Mesodermal cell (in vitro differentiated cells): ENCODE measurements around the gene SLC29A3.

Experiments used
- H3K27ac ChIP-seq: 2 replicates; pipeline ENCODE4 v1.7.0; 2013; ENCODE audit warnings: mild to moderate bottlenecking, low read depth, low read length, moderate library complexity; ENCODE audit not compliant: severe bottlenecking
- H3K36me3 ChIP-seq: 2 replicates; pipeline ENCODE4 v1.7.1; 2013; ENCODE audit warnings: mild to moderate bottlenecking, low read length, moderate library complexity; ENCODE audit not compliant: control insufficient read depth, insufficient read depth
- H3K4me1 ChIP-seq: one replicate; pipeline ENCODE4 v1.7.1; 2013; ENCODE audit warnings: mild to moderate bottlenecking, low read length; ENCODE audit not compliant: insufficient read depth, control insufficient read depth, poor library complexity, severe bottlenecking
- H3K4me3 ChIP-seq: 2 replicates; pipeline ENCODE4 v1.7.0; 2013; ENCODE audit warnings: low read length, control low read depth, mild to moderate bottlenecking; ENCODE audit not compliant: insufficient read depth, poor library complexity, severe bottlenecking; ENCODE audit errors: extremely low read depth
- H3K9me3 ChIP-seq: 2 replicates; pipeline ENCODE4 v1.7.1; 2013; ENCODE audit warnings: mild to moderate bottlenecking, low read length, moderate library complexity; ENCODE audit not compliant: control insufficient read depth
- WGBS, 2 experiments: methylation state at CpG; one replicate each; pipeline ENCODE4 v1.1.5; 2013; ENCODE audit warnings: missing lambda C conversion rate in 2 of 2; ENCODE audit not compliant: insufficient coverage in 2 of 2; 5-methylcytosine and 5-hydroxymethylcytosine counted together

SLC29A3 gene

DNA sequence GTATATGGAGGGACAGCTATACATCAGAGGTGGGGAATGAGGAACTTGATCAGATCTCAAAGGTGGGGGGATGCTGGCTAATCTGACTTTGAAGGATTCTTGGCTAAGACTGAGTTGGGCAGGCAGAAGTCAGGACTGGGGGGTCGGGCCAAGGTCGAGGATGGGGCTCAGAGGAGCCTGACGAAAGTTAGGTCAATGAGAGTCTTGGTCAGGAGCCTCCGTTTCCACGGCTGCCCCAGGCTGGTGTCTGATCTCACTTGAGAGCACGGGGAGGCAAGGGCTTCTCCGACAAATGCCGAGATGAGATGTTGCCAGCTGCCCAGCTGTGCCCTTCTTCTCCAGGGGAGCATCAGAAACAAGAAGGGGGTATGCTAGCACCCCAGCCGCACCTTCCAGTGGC lies 5.7 kb downstream of the SLC29A3 start:
- Histone ChIP-seq H3K27ac (no peak overlapping the region), H3K36me3 (peaks cover 13% of the 10 kb centered on the region), H3K4me3 (no peak overlapping the region), H3K4me1 (no peaks in the 10 kb centered on the region), H3K9me3 (no peaks in the 10 kb centered on the region)
- WGBS, 2 experiments: 87 to 96% methylated on average over 9 of the region's 9 CpGs

DNA sequence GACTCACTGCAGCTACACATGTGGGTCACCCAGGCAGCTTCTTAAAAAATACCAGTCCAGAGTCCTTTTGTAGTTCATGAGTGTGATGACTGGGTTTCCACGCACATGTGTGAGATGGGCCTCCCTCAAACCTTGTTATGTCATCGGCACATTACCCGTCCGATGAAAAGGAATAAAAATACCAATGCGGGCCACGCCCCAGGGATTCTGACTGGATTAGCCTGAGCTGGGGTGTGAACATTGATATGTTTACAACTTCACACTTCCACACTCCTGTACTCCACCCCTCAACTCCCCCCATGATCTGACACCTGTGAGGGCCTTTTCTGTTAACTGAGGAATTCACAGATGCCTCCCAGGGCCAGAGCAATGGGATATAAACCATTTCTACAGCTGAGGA lies 6.2 kb downstream of the SLC29A3 start:
- WGBS, 2 experiments: 88 to 100% methylated on average over 1 to 4 of the region's 6 CpGs
- H3K4me1 ChIP-seq: no peaks in the 10 kb centered on the region
- peaks cover 13% of the 10 kb centered on the region for H3K36me3 ChIP-seq
- H3K4me3 ChIP-seq: no peak overlapping the region
- H3K27ac ChIP-seq: no peak overlapping the region
- no peaks in the 10 kb centered on the region for H3K9me3 ChIP-seq

DNA sequence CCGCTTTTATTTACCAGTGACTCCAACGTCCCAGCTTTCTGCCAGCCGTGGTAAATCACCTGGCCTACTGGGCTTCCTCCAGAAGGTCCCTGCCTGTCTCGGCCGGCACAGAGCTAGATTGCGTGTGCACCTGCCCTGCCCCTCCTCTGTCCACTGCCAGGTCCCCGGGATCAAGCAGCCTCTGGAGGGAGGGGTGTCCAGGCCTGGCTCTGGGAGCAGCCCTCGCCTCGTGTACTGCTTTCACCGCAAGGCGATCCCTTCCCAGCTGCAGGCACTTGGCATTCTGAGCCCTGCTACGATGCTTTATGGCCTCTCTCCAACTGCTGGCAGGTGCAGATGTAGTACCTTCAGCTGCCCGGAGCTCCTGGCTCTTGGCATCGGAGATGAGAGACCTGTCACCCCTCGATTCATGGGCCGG lies 7.4 kb downstream of the SLC29A3 start:
- Histone ChIP-seq H3K9me3 (no peaks in the 10 kb centered on the region), H3K4me1 (no peaks in the 10 kb centered on the region), H3K4me3 (no peak overlapping the region), H3K27ac (no peak overlapping the region), H3K36me3 (peaks cover 13% of the 10 kb centered on the region)
- 93 to 96% methylated on average over 15 to 16 of the region's 16 CpGs for WGBS, 2 experiments

DNA sequence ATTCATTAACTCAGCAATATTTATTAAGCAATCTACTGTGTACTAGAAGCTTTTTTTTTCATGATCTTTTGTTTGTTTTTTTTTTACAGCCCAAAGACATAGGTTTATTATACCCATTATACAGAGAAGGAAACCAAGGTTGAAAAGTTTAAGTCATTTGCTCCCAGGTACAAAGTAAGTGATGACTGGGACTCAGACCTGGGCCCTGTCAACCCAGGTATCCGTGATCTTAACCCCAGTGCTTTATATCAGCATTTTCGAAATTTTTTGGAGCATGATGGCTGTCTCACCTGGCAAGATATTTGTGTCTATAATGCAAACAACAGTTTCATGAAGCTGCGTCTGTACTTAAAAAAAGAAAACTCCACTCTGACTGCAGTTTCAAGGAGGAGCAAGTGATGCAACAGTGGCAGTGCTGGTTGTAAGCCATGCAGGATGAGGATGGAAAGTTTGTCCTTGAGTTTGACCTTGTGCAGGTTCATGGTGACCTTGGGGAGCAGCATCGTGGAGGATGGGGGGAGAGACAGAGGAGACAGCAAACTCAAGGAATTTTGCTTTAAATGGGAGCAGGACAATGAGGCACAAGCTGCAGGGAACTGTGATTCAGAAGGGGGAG lies 11.8 kb downstream of the SLC29A3 start:
- Histone ChIP-seq H3K27ac (no peak overlapping the region), H3K9me3 (no peaks in the 10 kb centered on the region), H3K36me3 (no peaks in the 10 kb centered on the region), H3K4me3 (no peak overlapping the region), H3K4me1 (no peaks in the 10 kb centered on the region)
- WGBS, 2 experiments: 84 to 91% methylated on average over 3 to 4 of the region's 4 CpGs

DNA sequence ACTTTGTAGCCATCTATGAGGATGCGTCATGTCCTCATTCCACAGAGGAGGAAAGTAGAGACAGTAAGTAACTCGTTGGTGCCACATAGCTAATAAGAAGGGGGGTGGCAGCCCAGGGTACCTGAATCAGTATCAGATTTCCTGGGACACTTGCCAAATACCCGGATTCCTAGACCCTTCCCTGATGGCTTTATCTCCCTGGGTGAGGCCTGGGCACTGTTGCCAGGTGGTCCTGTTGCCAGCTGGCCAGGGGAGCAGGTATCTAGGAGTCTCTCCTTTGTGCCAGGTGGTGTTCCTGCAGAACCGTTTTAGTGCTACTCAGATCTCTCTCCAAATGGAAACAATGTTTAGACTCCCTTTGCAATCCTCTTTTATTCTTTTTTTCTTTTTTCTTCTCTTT lies 12.7 kb downstream of the SLC29A3 start:
- Histone ChIP-seq H3K4me3 (no peak overlapping the region), H3K4me1 (peaks cover 4% of the 10 kb centered on the region), H3K27ac (no peak overlapping the region), H3K36me3 (no peaks in the 10 kb centered on the region), H3K9me3 (no peaks in the 10 kb centered on the region)
- WGBS, 2 experiments: 87 to 88% methylated on average over 3 to 4 of the region's 4 CpGs

DNA sequence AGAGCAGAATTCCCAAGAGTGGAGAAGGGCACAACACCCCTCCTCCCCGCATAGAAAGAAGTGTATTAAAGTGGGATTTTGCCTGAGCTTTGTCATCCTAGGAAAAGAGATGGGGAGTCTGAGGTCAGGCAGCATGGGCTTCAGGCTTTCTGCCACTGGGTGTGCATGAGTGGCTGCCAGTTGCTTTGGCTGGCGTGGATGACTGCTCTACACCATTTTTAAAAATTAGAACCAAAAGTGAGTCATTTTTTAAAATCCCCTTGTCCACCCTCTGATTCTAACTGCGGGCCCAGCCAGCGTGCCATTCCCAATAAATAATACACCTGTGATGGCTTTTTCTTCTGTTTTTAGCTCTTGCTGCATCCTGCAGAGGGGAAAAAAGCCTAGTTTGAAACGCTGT lies 13.4 kb downstream of the SLC29A3 start:
- Histone ChIP-seq H3K27ac (no peak overlapping the region), H3K9me3 (no peaks in the 10 kb centered on the region)
- WGBS, 2 experiments: 86 to 94% methylated on average over 4 of the region's 5 CpGs

DNA sequence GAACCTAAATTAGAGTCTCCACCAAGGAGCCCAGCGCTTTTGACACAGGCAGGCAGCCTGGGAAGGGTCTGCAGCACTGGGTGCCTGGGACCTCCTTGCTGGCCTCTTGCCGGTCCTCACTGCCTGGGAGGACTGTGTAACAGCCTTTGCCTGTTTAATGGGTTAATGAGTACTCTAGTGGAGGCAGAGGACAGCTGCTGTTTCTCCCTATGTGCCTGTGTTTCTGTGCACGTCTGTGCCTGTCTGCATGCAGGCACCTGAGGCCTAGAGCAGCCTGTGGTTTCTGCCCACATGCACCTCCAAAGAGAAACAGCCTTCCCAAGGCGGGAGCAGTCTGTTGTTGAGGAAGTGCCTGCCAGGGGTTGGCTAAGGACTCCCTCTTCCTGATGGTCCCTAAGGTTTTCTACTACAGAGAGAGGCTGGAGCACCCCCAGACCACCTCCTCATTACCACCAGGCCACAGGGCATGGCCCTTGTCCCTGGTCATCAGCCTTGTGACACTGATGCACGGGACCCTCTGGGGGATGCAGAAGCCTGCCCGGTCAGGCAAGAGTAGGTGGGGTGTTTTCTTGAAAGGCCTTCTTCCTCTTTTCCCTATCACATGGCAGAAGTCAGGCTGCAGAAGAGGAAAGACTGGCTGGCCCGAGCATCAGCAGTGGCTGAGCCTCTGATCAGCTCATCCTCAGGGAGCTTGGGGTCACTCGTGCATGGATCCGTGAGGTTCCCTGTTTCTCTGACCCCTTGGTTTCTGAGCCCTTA lies 14.2 kb downstream of the SLC29A3 start:
- H3K9me3 ChIP-seq: no peaks in the 10 kb centered on the region
- no peaks in the 10 kb centered on the region for H3K36me3 ChIP-seq
- H3K27ac ChIP-seq: no peak overlapping the region
- H3K4me3 ChIP-seq: no peak overlapping the region
- WGBS, 2 experiments: 96 to 97% methylated on average over 3 to 4 of the region's 9 CpGs
- H3K4me1 ChIP-seq: peaks cover 5% of the 10 kb centered on the region

More for the DNA sequence above, 13.4 kb downstream of the SLC29A3 start:
- Histone ChIP-seq H3K4me1 (peaks cover 5% of the 10 kb centered on the region), H3K36me3 (no peaks in the 10 kb centered on the region), H3K4me3 (no peak overlapping the region)

DNA sequence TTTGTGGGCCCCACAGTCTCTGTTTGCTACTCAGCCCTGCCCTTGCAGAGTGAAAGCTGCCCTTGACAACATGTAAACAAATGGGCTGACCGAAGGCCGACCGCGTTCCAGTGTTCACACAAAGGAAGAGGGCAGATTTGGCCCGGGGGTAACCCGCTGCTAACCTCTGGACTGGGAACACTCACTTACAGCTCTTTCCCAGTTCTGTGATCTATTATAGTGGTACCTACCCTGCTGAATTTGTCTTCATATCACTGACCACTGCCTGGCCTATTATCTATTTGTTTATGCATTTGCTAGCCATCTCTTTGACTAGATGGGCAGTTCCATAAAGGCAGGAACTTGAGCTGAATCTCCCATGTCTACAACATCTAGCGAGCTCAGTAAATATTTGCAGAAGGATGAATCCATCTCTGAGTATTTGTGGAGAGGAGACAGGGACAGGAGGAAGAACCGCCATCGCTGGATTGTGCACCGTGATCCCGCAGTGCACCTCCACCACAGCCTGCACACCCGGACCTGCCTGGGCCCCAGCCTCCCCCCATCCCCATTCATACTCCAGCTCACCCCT lies 15.2 kb downstream of the SLC29A3 start:
- H3K36me3 ChIP-seq: no peaks in the 10 kb centered on the region
- H3K4me3 ChIP-seq: no peak overlapping the region
- no peak overlapping the region for H3K27ac ChIP-seq
- WGBS, 2 experiments: 90 to 92% methylated on average over 2 to 5 of the region's 12 CpGs
- peaks cover 5% of the 10 kb centered on the region for H3K4me1 ChIP-seq
- no peaks in the 10 kb centered on the region for H3K9me3 ChIP-seq

DNA sequence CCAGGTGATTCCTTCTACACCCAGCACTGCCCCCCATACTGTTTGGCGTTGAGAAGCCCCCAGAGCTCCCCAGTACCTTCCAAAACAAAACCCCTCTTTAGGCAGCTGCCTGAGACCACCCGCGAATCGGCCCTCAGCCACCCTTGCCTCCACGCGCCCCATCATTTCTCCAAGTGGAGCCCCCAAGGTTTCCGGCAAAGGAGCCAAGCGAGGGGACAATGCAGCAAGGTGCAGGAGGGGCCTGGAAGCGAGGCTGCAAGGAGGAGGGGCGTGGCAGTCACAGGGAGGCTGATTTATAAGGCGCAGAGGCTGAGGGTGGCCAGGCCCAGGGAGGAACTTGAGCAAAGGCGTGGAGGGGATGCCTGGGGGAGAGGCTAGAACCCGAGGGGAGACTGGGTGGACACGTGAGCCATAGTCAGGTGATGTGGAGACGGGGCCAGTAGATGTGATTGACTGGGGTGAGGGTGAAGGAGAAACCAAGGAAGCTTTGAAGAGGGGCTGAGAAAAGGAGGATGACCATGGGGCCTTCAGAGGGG lies 16.2 kb downstream of the SLC29A3 start:
- Histone ChIP-seq H3K4me3 (no peak overlapping the region), H3K9me3 (no peaks in the 10 kb centered on the region), H3K27ac (no peak overlapping the region), H3K4me1 (peaks cover 5% of the 10 kb centered on the region), H3K36me3 (no peaks in the 10 kb centered on the region)
- 90 to 99% methylated on average over 8 to 15 of the region's 15 CpGs for WGBS, 2 experiments

DNA sequence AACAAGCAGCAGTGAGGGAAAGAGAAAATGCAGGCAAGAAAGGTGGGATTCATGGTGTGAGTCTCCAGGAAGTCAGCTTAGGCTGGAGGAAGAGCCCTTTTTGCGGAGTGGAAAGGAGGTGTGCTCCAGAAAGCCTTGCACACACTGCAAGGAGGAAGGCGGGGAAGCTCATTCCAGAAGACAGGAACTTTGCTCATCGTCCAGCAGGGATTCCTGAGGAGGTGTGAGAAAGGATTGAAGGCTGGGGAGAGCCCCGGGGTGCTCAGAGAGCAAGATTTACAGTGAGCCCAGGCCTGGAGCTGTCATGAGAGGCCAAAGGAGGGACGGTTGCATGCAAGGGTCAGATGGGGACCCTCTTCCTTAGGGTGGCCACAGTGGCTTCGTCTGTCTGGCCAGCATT lies 17.6 kb downstream of the SLC29A3 start:
- Histone ChIP-seq H3K4me1 (peaks cover 5% of the 10 kb centered on the region), H3K36me3 (no peaks in the 10 kb centered on the region), H3K9me3 (no peaks in the 10 kb centered on the region), H3K27ac (no peak overlapping the region), H3K4me3 (no peak overlapping the region)
- 68 to 76% methylated on average over 6 of the region's 6 CpGs for WGBS, 2 experiments
